Endothelial cell of umbilical vein (primary cell): ENCODE results near the gene ARHGEF37. TPM values are rescaled to one million over a fixed set of nuclear protein-coding genes. Genes with fewer than 3 reads are reported as not detected.
A peak's percentile ranks its signal among the peaks of the same experiment; 100 is the strongest.

Experiments used
- BruUV-seq: library from RNA; stranded (reverse); fragments of 400-500 nt; replicated peaks from 2 replicates; lab custom pipeline; 2021; lab: Mats Ljungman, UMichigan
- CTCF ChIA-PET: fragments of 300-600, 350-600 bp; sonication (Branson Sonifier 250); formaldehyde crosslinking; loops from one replicate; lab custom pipeline; 2021; ENCODE audit warnings: antibody characterized with exemption, inconsistent platforms; lab: Charles Lee
- POLR2A ChIA-PET: fragments of 300-600, 350-600 bp; sonication (Branson Sonifier 250); formaldehyde crosslinking; loops from one replicate; lab custom pipeline; 2021; ENCODE audit warnings: antibody characterized with exemption, inconsistent platforms; lab: Charles Lee
- DNase-seq: peaks from one replicate; pipeline ENCODE4 v3.0.0-alpha.2; 2011; ENCODE audit warnings: low read depth, low spot score
- FAIRE-seq: peaks from 2 replicates; lab custom pipeline; 2011; peaks lifted over from hg19 to GRCh38; lab: Jason Lieb, UNC
- H2AFZ ChIP-seq: 2 replicates; pipeline ENCODE4 v1.6.0; 2012; ENCODE audit warnings: low read depth, low read length, control low read depth, inconsistent platforms
- H3K27ac ChIP-seq: 2 replicates; pipeline ENCODE4 v1.5.1; 2011; ENCODE audit warnings: low read depth, mild to moderate bottlenecking, control low read depth, low read length, moderate library complexity; ENCODE audit not compliant: insufficient read depth
- H3K27me3 ChIP-seq, 2 experiments: 2 replicates each; pipeline versions ENCODE4 v1.6.0 to v1.6.1; 2011; ENCODE audit warnings: low read length in 2 of 2, mixed read lengths in 1 of 2; ENCODE audit not compliant: control insufficient read depth in 2 of 2, insufficient read depth in 2 of 2
- H3K36me3 ChIP-seq, 2 experiments: 2 replicates in 1 of 2; 3 replicates in 1 of 2; pipeline ENCODE4 v1.5.1; 2011; ENCODE audit warnings: low read length in 2 of 2, mild to moderate bottlenecking in 1 of 2, moderate library complexity in 1 of 2; ENCODE audit not compliant: control insufficient read depth in 2 of 2, insufficient read depth in 2 of 2; ENCODE audit errors: extremely low read depth in 1 of 2
- H3K4me1 ChIP-seq: 3 replicates; pipeline ENCODE4 v1.5.1; 2011; ENCODE audit warnings: mild to moderate bottlenecking, low read length; ENCODE audit not compliant: control insufficient read depth, insufficient read depth; ENCODE audit errors: extremely low read depth
- H3K4me2 ChIP-seq: 2 replicates; pipeline ENCODE4 v1.6.1; 2011; ENCODE audit warnings: low read length, control low read depth, mixed read lengths; ENCODE audit not compliant: insufficient read depth
- H3K4me3 ChIP-seq, 3 experiments: fragments of 200-600 bp in 1 of 3; sonication (generic), shearing (Covaris generic) in 1 of 3; replicated peaks in 1 of 3; 2 replicates each; pipeline ENCODE4 v1.5.1; 2011 to 2016; ENCODE audit warnings: control low read depth in 3 of 3, low read length in 3 of 3, mild to moderate bottlenecking in 2 of 3, inconsistent platforms in 1 of 3, low read depth in 1 of 3, moderate library complexity in 1 of 3; ENCODE audit not compliant: insufficient read depth in 1 of 3
- H3K79me2 ChIP-seq: 2 replicates; pipeline ENCODE4 v1.6.0; 2012; ENCODE audit warnings: low read length, inconsistent platforms; ENCODE audit not compliant: control insufficient read depth, insufficient read depth
- H3K9ac ChIP-seq: replicated peaks from 2 replicates; pipeline ENCODE3; 2011; ENCODE audit warnings: low read length, control low read depth; ENCODE audit not compliant: insufficient read depth; ENCODE audit errors: extremely low read depth
- H3K9me1 ChIP-seq: replicated peaks from 3 replicates; pipeline ENCODE4 v1.6.0; 2011; ENCODE audit warnings: mild to moderate bottlenecking, low read length; ENCODE audit not compliant: control insufficient read depth, insufficient read depth; ENCODE audit errors: extremely low read depth
- H3K9me3 ChIP-seq: replicated peaks from 2 replicates; pipeline ENCODE4 v1.5.1; 2012; ENCODE audit warnings: low read length, inconsistent platforms; ENCODE audit not compliant: control insufficient read depth, insufficient read depth
- H4K20me1 ChIP-seq: replicated peaks from 2 replicates; pipeline ENCODE3; 2011; ENCODE audit warnings: mild to moderate bottlenecking, low read length; ENCODE audit not compliant: control insufficient read depth, insufficient read depth; ENCODE audit errors: extremely low read depth
- CTCF ChIP-seq, 2 donors: IDR thresholded peaks; 1 replicate in 1 of 2; 2 replicates in 1 of 2; pipeline ENCODE4 v1.5.1; 2011; ENCODE audit warnings: low read length in 2 of 2, mild to moderate bottlenecking in 2 of 2, moderate library complexity in 2 of 2, control low read depth in 1 of 2, inconsistent platforms in 1 of 2, low read depth in 1 of 2; ENCODE audit not compliant: insufficient read depth in 1 of 2; ENCODE audit errors: extremely low read depth in 1 of 2
- EZH2 ChIP-seq: IDR thresholded peaks from 2 replicates; pipeline ENCODE4 v1.6.1; 2012; ENCODE audit warnings: borderline replicate concordance, low read depth, mild to moderate bottlenecking, moderate library complexity, low read length, inconsistent platforms; ENCODE audit not compliant: severe bottlenecking
- FOS ChIP-seq: IDR thresholded peaks from 2 replicates; pipeline ENCODE4 v1.6.1; 2011; ENCODE audit warnings: mild to moderate bottlenecking, low read length, moderate library complexity, borderline replicate concordance; ENCODE audit not compliant: insufficient read depth
- GATA2 ChIP-seq: IDR thresholded peaks from 2 replicates; pipeline ENCODE4 v1.7.0; 2011; ENCODE audit warnings: low read depth, mild to moderate bottlenecking, moderate library complexity, mixed read lengths, low read length; ENCODE audit not compliant: insufficient read length, insufficient read depth
- JUN ChIP-seq: IDR thresholded peaks from 2 replicates; pipeline ENCODE4 v1.6.1; 2011; ENCODE audit warnings: borderline replicate concordance, low read depth; ENCODE audit not compliant: insufficient read length, insufficient read depth
- MAX ChIP-seq: IDR thresholded peaks from 2 replicates; pipeline ENCODE4 v1.6.1; 2011; ENCODE audit not compliant: insufficient read depth, insufficient read length
- MYC ChIP-seq: IDR thresholded peaks from one replicate; pipeline ENCODE4 v1.6.1; 2011; ENCODE audit warnings: mild to moderate bottlenecking, low read depth, low read length
- POLR2A ChIP-seq: IDR thresholded peaks from 2 replicates; pipeline ENCODE4 v1.6.1; 2012; ENCODE audit warnings: low read depth, mild to moderate bottlenecking, control low read depth, low read length
- POLR2AphosphoS5 ChIP-seq: IDR thresholded peaks from 2 replicates; pipeline ENCODE4 v1.6.1; 2012; ENCODE audit warnings: low read depth, mild to moderate bottlenecking, control low read depth, low read length, moderate library complexity; ENCODE audit not compliant: insufficient read depth
- dilution Hi-C: fragments of 300-500 bp; cut with MboI; formaldehyde crosslinking; loops from one replicate; pipeline ENCODE4 v1.15.0; 2019; ENCODE audit warnings: low sequenced_read_pairs; ENCODE audit not compliant: extremely low pct_ligation_motif_present
- intact Hi-C: fragments of 100-400 bp; cut with micrococcal nuclease; formaldehyde crosslinking; loops from one replicate; pipeline ENCODE4 v1.10.0; 2022
- polyA plus RNA-seq, 4 experiments: library from polyadenylated mRNA; depleted of rRNA in 3 of 4; stranded (reverse) in 3 of 4; unstranded in 1 of 4; fragments of >200 nt; gene quantifications; 2 replicates each; pipeline versions ENCODE4 v1.2.1 to v1.2.3, GENCODE V29; 2011 to 2012; ENCODE audit warnings: missing spikeins in 1 of 4
- total RNA-seq: library from RNA; stranded (reverse); gene quantifications from 2 replicates; pipeline ENCODE4 v1.2.3, GENCODE V29; 2021

The ARHGEF37 gene
- total and polyA plus RNA-seq, 2 donors (not counting 3 experiments of a cell fraction or from before 2014, with no cell fraction given) = 4.9 to 7.0 TPM

- no peak for DNase-seq
- no peak overlapping the region for H3K4me2 ChIP-seq
These were observed 24.9 kb downstream of the ARHGEF37 start for GRCh38 chr5:149605998-149606724.

More at GRCh38 chr5:149605998-149606724, 24.9 kb downstream of the ARHGEF37 start:
- peak overlapping the region; percentile 73 for H2AFZ ChIP-seq
- no peak overlapping the region for H3K4me3 ChIP-seq
- ChIA-PET POLR2A (no interaction called here), CTCF (interaction anchor here (1.1 kb wide), 1 partner anchor 12 kb away, joined by 3 read pairs; no protein-coding TSS in a partner anchor)
- no peak overlapping the region for H3K9ac ChIP-seq
- FAIRE-seq = no peak
- no peak overlapping the region for H3K27ac ChIP-seq
- no peaks in the 10 kb centered on the region for H3K27me3 ChIP-seq
- H3K36me3 ChIP-seq = peaks cover 0 to 12% of the 10 kb centered on the region in 2 experiments
- H3K9me3 ChIP-seq = no peaks in the 10 kb centered on the region
- no peaks in the 10 kb centered on the region for H3K9me1 ChIP-seq
- H3K4me1 ChIP-seq = no peaks in the 10 kb centered on the region
- no TSS peak for BruUV-seq
- dilution Hi-C loops = no loop called here
- H4K20me1 ChIP-seq = no peaks in the 10 kb centered on the region
- TF ChIP-seq POLR2AphosphoS5 (no peak), EZH2 (no peak), POLR2A (no peak), MYC (no peak), MAX (no peak), GATA2 (no peak), JUN (no peak), CTCF (IDR thresholded peaks at IDR 0.05; ENCODE audit: extremely low read depth in 1 of 2, insufficient read depth in 1 of 2, low read depth in 1 of 2, low read length in 2 of 2) (no peak), FOS (no peak)
- intact Hi-C loops = no loop called here
- H3K79me2 ChIP-seq = no peaks in the 10 kb centered on the region
